Activated naive CD4-positive, alpha-beta T cell treated with anti-CD3 and anti-CD28 coated beads, Interleukin-2, amount 50 U/mL, for 16 hours (primary cell): ENCODE measurements around the gene VPS4A.
"Not testable (repeated sequence)": the region's sequence is repeated elsewhere in the genome, so short reads cannot be mapped to it uniquely, and the experiment has no call there.

Source experiments
- DNase-seq: peaks from one replicate; pipeline ENCODE4 v3.0.0-alpha.2; 2020

The VPS4A gene

DNA sequence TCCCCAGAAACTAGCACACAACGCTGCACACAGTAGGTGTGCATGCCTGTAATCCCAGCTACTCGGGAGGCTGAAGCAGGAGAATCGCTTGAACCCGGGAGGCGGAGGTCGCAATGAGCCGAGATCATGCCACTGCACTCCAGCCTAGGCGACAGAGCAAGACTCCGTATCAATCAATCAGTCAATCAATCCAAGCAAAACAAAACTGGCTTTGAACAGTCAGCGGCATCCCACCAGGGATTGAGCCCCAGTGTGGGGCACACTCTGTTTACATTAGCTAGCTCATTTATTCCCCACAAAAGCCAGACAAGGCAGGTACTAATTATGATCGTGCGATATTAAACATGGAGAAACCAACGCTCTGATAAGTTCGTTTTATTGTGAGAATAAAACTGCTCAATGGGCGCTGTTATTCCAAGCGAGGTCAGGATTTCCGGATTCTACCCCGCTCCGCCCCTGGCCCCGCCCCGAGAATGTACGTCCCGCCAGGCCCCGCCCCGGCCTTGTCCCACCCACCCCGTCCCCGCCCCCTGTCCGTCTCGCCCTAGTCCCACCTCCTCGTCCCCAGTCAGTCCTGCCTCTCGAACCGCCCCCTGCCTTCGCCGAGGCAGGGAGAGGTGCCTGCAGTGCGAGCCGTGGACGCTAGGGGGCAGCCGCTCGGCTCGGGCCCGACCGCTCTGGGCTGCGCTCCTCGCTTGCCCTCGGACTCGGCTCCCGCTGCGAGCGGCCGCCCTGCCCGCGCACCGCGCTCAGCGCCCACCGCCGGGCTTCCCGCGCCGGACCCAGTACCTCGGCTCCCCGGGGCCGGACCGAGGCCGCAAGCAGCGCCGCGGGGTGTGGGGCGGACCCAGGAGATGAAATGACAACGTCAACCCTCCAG lies at the start of gene VPS4A:
Gene VPS4A, plus strand, starts transcription at position 698 of the 880 bp plus-strand sequence. Its CDS starts 162 bp downstream, at position 860.
- DNase-seq = peak; percentile 97

DNA sequence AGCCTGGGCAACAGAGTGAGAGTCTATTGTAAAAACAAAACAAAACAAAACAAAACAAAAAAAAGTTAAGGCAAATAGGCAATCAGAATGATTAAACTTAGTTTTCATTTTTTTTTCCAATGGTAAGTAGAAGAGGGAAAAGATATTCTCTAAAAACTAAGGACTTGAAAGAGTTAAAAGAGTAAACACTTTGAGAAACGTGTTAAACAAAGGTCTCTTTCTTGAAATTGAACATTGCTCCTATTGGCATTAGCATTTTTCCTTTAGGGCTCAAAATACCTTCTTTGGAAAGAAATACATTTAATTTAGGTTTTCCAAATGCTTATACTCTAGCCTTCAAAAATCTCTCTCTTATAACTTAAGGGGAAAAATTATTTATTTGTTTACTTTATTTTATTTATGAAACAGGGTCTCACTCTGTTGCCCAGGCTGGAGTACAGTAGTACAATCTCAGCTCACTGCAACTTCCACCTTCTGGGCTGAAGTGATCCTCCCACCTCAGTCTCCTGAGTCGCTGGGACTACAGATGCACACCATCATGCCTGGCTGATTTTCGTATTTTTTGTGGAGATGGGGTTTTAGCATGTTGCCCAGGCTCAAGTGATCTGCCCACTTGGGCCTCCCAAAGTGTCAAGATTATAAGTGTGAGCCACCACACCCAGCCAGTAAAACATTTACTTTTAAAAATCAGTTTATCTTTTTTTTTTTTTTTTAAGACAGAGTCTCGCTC lies 44.7 kb upstream of the VPS4A start:
- no peak for DNase-seq

DNA sequence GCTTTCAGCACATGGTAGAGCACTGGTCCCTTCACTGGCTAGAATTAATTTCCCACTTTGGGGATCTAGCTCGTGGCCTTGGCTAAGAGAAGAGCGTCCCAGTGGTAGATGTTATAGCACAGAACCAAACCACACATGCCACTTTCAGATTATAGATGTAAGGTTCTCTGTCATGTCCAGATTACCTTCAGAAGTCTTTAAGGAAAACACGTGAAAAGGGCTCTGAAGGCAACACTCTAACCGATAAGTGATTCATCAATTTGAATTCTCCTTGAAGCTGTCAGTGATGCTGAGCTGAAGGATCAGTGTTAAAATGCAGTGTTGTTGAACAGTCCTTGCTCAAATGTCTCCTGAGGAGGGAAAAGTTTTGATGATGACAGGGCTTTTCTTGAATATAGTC lies 43.5 kb upstream of the VPS4A start:
- no peak for DNase-seq

DNA sequence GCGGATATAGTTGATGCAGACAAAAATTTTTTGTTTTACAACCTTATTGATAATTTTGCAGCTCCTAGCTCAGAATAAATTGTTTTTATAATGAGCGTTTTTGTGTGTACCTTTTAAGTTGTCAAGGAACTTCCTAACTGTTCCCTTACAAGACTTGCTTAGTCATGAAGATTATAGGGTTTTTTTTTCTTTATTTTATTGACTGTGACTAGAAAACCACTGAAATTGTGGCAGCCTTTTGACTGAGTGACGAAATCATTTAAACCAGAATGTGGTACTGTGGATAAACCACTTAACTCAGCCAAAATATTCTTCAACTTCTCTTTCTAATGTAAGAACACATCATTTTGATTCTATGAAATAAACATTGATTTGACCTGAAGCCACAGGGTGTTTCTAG lies 40.8 kb upstream of the VPS4A start:
- no peak for DNase-seq

DNA sequence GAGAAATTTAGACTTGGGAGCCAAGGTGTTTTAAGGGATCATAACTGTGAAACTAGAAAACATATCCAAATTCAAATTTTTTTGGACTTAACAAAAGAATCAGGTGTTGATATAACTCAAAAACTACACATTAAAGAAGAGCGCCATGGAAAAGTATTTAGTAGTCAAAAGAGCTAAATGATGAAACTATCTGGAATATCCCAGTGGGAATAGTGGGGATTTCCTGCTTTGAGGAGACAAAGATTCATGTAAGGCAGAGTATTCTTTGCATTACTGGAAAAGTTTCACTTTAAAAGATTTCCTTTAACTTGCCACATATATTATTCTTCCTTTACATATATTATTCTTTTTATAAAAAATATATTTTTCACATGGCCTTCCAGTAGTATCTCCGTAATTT lies 40.3 kb upstream of the VPS4A start:
- DNase-seq = no peak

DNA sequence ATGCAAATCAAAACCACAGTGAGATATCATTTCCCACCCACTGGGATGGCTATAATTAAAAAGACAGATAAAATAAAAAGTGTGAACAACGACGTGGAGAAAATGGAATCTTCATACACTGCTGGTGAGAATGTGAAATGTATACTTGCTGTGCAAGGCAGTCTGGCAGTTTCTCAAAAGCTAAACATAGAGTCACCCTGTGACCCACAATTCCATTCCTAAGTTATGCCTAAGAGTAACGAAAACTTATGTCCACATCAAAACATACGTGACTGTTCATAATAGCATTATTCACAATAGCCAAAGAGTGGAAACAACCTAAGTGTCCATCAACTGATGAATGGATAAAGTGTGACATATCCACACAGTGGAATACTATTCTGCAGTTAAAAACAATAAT lies 38.1 kb upstream of the VPS4A start:
- DNase-seq = no peak

DNA sequence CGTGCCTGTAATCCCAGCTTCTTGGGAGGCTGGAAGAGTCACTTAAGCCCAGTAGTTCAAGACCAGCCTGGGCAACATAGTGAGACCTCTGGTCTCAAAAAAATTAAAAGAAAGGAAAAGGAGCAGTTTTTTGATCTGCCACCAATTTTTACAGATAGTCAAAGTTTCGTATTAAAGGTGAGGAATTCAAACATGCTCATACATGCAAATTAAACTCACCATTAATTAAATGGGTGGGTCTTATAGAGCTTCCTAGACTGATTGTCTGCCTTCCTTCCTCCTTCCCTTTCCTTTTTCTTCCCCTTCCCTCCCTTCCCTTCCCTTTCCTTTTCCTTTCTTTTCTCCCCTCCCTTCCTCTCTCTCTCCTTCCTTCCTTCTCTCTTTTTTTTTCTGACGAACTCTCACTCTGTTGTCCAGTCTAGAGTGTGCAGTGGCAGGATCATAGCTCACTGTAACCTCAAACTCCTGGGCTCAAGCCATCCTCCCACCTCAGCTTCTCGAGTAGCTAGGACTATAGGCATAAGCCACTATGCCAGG lies 36.4 kb upstream of the VPS4A start:
- no peak for DNase-seq

DNA sequence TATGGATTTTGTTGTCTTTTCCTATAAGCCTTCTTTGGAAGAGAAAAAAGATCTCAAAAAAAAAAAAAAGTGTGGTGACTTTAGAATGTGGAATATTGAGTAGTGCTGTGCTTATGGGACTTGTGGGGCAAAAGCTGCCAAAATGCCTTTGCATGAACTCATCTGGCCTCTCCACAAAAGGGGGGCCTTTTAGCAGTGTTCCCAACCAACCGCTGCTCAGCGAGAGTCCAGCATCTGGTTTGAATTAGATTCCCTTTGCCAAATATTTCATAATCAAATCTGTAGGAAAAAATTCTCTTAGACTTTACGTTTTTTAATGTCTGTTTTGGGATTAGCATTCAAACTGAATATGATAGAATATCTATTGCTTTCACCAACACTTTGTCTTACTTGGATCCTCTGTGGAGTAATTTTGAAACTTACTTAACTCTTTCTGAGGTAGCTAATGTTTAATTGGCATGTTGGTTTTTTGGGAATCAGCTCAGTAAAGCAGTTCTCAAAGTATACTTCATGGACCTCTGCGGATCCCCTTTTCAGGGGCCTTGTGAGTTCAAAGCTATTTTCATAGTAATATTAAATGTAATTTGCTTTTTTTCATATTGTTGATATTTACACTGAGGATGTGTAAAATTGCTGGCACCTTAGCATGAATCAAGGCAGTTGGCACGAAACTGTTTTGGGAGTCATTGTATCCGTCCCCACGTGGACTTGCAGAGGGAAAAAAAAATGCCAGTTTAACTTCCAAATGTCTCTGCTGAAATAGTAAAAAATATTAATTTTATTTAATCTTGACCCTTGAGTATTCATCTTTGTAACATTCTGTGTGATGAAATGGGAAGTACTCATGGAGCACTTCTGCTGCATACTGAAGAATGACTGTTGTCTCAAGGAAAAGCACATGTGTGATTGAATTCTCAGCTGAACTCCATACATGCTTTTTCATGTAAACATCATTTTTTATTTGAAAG lies 34.7 kb upstream of the VPS4A start:
- no peak for DNase-seq

DNA sequence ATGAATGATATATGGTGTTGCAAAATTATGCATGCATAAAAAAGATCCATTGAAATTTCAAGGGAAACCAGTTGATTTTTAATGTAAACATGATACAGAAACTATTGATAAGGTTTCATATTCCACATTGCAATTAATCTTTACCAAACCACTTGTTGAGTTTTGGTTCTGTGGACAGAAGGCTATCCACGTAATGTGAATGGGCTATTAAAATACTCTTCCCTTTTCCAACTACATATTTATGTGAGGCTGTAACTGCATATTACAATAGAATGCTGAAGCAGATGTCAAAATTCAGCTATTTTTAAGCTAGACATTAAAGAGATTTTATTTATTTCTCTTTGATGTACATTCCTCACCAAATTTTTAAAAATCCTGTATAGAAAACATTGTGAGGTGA lies 33.7 kb upstream of the VPS4A start:
- no peak for DNase-seq

DNA sequence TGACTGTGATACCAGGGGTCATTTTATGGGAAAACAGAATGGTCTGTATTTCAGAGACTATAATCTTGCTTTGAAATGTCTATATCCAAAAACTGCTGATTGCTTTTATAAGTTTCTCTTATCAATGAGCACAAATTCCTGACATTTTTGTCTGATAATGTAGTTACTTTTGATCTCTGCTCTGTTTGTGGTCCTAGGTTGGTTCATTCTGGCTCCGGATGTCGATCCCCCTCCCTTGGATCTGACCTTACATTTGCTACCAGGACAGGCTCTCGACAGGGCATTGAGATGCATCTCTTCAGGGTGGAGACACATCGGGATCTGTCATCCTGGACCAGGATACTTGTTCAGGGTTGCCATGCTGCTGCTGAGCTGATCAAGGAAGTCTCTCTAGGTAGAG lies 27.3 kb upstream of the VPS4A start:
- DNase-seq = no peak

DNA sequence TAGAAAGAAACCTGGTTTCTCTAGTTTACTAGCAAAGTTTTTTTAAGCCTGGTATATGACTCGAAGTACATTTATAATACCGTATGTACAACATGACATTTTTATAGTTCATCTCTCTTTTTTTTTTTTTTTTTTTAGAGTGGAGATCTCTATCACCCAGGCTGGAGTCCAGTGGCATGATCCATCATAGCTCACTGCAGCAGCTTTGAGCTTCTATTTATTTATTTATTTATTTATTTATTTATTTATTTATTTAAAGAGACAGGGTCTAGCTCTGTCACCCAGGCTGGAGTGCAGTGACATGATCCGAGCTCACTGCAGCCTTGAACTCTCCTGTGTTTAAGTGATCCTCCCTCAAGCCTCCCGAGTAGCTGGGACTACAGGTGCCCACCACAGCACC lies 25.9 kb upstream of the VPS4A start:
- no peak for DNase-seq

DNA sequence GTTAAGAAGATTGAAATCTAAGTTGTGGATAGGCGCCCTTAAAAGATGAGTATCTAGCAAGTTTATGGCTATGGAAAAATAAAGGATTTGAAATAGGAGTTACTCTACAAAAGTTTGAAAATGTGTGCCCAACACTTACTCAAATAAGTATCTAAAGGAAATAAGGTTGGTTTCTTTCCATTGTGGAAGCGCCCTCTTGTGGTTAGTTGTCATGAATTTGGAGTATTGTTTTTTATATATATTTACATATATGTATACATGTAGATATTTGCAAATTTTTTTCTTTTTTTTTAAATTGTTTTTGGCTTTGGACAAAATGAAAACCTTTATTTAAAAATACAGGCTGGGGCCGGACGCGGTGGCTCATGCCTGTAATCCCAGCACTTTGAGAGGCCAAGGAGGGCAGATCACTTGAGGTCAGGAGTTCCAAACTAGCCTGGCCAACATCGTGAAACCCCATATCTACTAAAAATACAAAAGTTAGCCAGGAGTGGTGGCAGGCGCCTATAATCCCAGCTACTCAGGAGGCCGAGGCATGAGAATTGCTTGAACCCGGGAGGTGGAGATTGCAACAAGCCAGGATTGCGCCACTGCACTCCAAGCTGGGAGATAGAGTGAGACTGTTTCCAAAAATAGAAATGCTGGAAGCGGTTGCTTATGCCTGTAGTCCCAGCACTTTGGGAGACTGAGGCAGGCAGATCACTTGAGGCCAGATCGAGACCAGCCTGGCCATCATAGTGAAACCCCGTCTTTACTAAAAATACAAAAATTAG lies 24.0 kb upstream of the VPS4A start:
- DNase-seq = peak; percentile 15

DNA sequence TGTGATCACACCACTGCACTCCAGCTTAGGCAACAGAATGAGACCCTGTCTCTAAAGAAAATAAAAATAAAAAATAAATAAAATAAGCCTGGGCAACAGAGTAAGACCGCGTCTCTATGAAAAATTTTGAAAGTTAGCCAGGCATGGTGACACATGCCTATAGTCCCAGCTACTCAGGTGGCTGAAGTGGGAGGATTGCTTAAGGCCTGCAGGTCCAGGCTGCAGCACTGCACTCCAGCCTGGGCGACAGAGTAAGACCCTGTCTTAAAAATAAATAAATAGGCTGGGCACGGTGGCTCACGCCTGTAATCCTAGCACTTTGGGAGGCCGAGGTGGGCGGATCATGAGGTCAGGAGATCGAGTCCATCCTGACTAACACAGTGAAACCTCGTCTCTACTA lies 19.5 kb upstream of the VPS4A start:
- not testable (repeated sequence) for DNase-seq

DNA sequence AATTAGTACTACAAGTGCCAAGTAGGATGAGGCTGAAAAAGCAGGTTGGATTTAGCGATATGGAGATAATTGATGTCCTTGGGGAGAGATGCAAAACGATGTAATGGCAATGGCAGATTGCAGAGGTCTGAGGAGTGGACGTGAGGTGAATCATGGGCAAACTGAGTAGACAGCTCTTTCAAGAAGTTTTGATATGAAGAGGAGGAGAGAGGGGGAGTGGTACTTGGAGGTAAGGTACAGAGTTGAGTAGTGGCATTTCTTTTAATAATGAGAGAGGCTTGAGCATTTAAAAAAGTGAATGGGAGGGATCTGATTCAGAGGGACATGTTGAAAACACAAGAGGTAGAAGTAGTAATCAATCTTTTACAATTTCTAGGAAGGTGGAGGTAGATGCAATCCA lies 17.7 kb upstream of the VPS4A start:
- DNase-seq = no peak

DNA sequence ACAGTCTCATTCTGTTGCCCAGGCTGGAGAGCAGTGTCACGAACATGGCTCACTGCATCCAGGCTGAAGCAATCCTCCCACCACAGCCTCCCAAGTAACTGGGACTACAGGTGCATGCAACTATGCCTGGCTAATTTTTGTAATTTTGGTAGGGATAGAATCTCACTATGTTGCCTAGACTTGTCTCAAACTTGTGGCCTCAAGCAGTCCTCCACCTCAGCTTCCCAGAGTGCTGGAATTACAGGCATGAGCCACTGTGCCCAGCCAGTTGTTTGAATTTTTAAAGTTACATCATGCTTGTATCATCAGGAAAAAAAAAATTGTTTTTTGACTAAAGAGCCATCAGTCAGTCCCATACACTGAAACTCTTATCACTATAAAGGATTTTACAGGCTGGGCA lies 17.1 kb upstream of the VPS4A start:
- no peak for DNase-seq

DNA sequence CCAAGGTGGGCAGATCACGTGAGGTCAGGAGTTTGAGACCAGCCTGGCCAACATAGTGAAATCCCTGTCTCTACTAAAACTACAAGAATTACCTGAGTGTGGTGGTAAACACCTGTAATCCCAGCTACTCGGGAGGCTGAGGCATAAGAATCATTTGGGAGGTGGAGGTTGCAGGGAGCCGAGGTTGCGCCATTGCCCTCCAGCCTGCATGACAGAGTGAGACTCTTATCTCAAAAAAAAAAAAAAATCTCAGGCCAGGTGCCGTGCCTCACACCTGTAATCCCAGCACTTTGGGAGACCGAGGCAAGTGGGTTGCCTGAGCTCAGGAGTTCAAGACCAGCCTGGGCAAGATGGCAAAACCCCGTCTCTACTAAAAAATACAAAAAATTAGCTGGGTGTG lies 14.4 kb upstream of the VPS4A start:
- DNase-seq = not testable (repeated sequence)

DNA sequence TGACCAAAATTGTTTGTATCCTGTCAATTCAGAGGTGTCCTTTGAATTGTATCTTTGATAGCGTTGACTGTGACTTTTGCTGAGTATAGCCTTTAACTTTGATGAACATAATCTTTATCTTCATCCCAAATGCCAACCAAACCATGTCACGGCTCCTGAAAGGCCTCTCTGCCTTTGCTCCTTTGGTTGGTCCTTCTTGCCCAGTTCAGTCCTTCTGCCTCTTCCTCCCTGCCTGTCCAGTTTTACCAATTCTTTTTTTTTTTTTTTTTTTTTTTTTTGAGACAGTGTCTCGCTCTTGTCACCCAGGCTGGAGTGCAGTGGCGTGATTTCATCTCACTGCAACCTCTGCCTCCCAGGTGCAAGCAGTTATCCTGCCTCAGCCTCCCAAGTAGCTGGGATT lies 12.9 kb upstream of the VPS4A start:
- no peak for DNase-seq

DNA sequence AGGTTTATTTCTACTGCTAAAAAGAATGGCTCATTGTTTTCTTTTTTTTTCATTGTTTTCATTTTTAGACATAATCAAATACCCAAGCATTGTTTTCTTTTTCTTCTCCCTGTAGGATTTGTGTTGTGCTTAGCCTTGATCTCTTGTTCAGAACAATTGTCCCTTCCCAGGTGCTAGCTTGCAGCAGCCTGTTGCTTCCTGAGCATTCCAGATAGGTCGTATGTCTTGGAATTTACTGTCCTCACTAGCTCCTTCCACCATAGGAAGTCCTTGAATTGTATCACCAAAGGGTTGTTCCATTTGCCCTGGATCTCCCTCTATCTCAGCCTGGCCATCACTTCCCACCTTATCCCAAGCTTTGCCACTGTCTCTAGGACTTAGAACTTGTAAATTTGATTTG lies 10.0 kb upstream of the VPS4A start:
- DNase-seq = no peak

DNA sequence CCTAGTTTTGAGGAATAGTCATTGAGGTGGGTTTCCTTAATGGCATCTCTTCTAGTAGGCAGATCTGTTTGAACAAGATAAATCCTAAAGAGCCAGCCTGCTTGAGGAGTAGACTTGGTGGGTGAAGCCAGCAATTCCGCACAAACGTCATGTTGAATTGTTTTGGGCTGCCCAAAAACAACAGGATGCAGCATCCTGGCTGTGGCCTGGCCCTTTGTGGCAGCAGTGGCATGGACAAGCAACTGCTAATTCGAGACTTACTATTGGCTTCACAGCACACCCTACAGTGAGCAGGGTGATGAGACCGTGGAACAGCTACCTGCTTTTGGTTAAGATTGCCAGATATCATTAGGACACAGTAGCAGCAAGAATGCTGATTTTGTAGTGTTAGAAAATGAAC lies 9.3 kb upstream of the VPS4A start:
- DNase-seq = no peak

DNA sequence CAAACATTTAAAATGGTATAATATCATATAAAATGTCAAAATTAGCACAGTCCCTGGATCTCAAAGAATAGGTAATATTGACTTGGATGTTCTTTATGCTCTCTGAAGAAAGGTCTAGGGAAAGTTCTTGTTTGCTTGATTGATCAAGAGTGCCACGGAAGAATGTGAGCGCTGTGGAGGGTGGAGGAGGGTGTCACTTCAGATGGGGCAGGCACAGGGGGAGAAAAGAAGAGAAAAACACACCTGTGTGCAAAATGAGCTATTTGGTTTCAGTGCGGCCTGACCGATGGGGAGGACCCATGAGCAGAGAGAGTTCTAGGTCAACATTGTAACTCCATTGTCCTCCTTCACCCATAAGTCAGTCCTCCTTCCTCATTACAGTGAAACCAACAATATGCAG lies 8.8 kb upstream of the VPS4A start:
- no peak for DNase-seq

DNA sequence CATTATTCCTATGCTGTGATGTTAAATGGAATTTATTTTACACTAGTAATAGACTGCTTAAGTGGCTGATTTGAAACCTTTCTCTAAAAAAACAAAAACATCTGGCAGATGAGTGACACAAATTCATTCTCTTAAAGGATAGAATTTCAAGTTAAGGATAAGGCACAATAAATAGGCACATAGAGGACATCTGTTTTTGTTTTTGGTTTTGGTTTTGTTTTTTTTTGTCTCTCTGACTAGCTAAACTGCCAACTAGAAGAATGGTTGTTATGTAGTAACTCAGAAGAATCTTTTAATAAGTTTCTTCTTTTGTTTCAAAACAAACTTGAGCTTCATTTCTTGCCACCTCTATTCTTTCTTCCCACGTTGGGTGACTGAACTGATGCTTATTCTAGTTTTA lies 5.1 kb upstream of the VPS4A start:
- no peak for DNase-seq

DNA sequence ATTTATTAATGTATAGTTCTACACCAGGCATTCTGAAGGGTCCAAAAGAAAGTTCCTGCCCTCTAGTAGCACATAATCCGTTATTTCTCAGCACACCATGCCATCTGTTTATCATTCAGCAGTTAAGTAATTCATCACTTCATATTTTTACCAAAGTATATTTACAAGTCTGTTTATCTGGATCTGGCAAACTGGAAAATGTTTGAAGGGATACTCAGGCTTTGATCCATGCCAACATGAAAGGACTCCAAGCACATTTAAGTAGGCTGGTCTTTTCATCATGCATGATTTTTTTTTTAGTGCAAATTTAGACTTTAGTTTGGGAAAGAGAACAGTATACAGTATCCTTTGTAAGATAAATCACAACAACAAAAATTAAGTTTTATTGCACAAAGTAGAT lies 4.1 kb upstream of the VPS4A start:
- DNase-seq = no peak
